ENCODE results near the gene PARP14.
"Not testable (repeated sequence)": the region's sequence is repeated elsewhere in the genome, so short reads cannot be mapped to it uniquely, and the experiment has no call there.

PARP14 gene

GRCh38 chr3:122719273-122719921 lies 38.8 kb downstream of the PARP14 start:
- no peak for DNase-seq

GRCh38 chr3:122725106-122725505 lies 44.5 kb downstream of the PARP14 start:
- DNase-seq: no peak

DNA sequence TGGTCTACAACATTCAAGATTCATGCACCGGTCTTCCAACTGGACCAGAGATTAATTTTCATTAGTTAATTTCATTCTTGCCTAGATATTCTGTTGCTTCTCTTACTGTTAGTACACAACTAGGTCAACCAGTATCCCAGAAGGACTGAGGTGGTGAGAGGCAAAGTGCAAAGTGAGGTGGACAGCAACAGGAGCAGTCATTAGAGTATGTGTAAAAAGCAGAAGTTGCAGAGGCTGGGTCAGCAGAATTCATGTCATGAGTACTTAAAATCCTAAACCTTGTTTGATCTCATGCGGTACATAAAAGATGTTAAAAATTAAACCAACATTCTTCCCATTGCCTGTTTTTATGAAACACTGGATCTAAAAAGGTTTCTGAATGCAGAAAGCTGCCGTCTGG lies 46.7 kb downstream of the PARP14 start:
- DNase-seq: no peak

DNA sequence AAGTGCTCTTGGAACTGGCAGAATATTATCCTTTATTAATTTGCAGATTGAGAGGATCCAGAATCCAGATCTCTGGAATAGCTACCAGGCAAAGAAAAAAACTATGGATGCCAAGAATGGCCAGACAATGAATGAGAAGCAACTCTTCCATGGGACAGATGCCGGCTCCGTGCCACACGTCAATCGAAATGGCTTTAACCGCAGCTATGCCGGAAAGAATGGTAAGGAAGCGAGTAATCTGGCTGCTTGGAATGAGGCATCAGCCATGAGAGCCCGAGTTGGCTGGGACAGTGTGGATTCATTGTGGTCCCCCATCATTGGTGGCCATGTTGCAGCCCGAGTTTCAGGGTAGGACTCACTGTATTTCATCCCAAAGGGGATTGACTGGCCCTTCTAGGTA lies 47.1 kb downstream of the PARP14 start:
- DNase-seq: no peak

- no peak for DNase-seq
These were observed 47.5 kb downstream of the PARP14 start for GRCh38 chr3:122728186-122728585.

DNA sequence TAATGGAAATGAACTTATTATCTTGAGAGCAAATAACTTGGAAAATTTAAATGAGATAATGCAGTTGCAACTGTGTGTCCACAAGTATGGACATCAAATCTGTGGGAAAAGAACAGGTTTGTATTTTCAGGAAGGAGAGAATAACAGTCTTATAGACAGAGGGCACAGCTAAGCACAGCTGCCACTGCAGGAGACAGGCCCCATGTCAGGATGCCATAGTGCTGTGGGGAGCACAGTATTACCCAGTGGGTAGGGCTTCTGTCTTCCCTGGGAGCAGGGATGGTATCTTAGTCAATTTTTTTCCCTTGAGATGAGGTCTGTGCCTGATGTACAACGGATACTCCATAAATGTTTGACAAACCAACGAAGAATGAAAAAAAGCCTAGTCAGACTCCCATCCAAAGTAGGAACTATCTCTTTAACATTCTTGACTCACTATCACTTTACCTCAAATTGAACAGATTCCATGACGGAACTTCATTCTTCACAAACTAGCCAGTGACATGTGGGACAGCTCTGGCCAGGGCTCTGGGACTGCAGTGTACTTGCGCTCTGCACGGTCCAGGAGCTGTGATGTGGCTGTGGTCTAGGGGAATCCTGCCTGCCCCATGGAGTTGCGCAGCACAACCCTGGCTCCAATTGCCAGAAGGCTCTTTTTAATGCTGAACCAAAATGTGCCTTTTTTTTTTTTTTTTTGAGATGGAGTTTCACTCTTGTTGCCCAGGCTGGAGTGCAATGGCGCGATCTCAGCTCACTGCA lies 48.3 kb downstream of the PARP14 start:
- no peak for DNase-seq

DNA sequence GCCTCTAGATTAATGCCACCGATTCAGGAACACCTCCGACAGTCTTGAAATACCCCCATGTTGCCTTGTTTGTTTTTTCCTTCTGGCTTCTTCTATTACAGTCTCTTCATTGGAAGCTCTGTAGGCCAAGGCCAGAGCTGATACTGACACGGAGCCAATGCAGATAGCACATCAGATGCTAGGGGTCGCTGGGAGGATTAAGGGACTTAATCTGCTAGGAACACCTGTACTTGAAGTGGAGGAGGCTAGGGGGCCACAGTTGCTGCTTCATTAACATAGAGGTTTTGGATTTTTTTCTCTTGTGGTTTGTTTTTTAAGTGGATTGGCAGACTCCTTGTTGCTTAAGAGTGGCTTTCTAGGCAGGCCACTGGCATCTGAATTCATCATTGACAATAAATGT lies 49.6 kb downstream of the PARP14 start:
- no peak for DNase-seq

GRCh38 chr3:122732682-122733525 lies 52.3 kb downstream of the PARP14 start:
- DNase-seq: not testable (repeated sequence)

DNA sequence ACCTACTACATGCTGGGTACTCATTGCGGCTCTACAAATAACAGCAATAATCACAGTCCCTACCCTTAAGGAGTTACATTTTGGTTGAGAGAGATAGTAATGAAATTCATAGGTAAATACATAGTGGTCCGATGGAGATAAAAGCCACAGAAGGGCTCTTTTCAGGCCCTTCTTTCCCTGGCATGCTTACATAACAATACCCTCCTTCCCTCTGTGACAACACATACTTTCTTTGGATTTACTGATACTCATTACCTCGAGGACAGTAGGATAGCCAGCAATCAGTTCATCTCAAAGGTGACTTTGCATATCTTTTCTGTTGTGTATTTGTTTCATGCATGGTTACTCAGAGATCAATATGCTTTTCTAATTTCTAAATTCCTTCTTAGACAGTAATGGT lies 58.5 kb downstream of the PARP14 start:
- no peak for DNase-seq

GRCh38 chr3:122742234-122742633 lies 61.6 kb downstream of the PARP14 start:
- DNase-seq: no peak

DNA sequence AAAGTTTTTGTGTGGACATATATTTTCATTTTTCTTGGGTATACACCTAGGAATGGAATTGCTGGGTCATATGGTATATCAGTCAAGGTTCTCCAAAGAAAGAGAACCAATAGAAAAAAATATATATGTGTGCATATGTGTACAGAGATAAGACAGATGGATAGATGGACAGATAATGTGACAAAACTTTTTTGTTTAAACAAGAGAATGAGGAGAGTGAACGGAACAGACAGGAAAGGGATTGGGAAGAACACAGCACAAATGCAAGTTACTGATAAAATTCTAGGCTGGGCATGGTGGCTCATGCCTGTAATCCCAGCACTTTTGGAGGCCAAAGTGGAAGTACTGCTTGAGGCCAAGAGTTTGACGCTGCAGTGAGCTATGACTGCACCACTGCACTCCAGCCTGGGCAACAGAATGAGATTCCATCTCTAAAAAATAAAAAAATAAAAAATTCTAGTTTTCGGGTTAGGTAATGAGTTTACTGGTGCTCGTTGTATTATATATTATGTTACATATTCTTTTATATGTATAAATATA lies 63.0 kb downstream of the PARP14 start:
- no peak for DNase-seq

DNA sequence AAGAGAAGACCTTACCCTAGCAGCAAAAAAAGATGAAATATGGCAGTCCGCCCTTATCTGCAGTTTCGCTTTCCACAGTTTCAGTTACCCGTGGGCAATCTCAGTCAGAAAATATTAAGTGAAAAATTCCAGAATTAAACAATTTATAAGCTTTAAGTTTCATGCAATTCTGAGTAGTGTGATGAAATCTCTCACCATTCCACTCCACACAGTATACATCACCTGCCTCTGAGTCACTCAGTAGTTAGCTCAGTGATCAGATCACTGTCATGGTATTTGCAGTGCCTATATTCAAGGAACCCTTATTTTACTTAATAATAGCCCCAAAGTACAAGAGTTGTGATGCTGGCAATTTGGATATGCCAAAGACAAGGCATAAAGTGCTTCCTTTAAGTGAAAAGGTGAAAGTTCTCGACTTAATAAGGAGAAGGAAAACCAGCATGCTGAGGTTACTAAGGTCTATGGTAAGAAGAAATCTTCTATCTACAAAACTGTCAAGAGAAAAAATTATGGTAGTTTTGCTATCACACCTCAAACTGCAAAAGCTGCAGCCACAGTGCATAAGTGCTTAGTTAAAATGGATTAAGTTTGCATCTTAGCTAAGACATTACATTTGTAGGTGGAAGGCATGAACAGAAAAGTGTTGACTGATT lies 64.9 kb downstream of the PARP14 start:
- no peak for DNase-seq

GRCh38 chr3:122747295-122747694 lies 66.7 kb downstream of the PARP14 start:
- not testable (repeated sequence) for DNase-seq

DNA sequence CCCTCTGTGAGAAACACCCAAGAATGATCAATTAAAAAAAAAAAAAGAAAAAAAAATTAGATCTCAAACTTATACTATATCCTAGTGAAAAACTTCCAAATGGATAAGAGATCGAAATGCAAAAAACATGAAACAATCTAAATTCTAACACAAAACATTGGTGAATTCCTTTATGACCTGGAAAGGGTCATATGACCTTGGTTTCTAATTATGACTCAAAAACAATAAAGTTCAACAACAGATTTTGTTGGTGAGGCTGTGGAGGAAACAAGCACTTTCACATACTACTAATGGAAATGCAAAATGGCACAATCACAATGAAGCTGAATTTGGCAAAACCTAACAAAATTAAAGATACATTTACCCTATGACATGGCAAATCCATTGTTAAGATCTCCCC lies 67.7 kb downstream of the PARP14 start:
- DNase-seq: no peak

DNA sequence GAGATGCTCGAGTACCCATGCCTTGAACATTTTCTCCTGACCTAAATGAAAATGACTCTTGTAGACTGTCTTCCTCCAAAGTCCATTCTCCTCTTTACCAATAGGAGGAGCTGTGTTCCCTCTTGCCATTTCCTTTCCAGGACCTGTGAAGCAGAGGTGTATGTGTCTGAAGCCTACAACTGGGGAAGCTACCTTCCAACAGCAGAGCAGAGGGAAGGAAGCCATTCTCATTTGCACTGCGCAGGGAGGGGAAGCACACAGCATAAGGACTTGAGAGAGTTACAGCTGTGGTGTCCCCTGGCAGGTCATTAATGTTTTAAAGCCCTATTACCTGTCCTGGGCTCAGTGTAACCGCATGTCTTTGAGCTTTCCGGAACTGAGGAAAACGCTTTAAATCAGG lies 74.3 kb downstream of the PARP14 start:
- no peak for DNase-seq

GRCh38 chr3:122755491-122755890 lies 74.9 kb downstream of the PARP14 start:
- DNase-seq: no peak

DNA sequence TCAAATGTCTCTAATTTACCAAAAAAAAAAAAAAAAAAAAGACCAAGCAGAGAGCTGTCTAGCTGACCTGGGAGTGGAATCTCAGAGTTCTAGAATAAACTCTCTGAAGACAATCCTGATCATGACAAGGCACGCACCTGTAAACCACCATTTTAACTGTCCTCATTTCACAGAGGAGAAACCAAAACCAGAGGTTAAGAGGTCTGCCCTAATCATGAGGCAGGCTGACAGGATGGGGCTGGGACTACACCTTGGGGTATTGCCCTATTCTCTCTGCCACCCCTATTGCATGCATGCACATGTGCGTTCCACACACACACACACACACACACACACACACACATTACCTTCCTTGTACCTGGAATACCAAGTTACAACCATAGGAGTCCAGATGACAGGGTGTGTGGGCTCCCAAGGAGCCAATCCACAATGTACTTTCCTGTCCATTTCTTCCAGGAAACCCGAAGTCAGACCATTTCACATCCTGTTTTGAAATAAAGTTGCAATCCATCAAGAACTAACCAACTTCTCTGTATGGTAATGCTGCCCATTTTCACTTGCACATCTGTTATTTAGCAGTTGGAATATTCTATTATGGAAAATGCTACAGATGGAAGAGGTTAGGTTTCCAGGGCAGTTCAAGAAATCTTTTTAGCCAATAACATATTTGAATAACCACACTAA lies 78.4 kb downstream of the PARP14 start:
- no peak for DNase-seq

DNA sequence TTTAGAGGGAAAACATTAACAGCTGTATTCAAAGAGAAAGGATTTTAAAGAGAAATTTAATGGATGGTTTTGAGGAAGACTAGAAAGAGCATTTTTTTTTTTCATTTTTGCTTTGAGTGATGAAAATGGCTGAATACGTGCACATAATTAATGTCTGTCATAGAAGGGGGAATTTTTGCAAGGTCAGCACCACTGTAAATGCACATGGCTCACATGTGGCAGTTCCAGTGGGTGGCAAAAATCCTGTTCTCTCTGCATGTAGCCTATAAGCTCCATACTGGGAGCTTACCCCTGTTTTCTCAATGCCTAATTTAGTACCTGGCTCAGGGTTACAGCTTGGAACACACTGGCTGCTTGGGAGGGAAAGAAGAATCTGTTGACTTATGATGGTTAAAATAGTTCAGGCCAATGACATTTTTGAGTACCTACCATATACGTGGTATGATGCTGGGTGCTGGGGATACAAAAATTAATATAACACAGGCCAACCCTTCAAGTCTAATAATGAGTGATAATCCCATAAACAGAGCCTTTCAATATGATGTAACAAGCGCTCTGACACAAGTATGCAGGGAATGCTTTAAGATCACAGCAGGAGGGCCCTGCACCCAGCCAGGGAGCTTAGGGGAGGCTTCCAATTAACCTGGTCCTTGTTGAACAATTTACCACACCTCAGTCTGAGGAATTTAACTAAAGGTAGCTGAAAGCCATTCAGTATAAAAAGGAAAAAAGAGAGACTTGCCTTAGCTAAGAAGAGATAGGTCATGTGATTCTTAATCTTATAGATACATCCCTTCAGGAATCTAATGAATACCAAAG lies 80.0 kb downstream of the PARP14 start:
- no peak for DNase-seq

GRCh38 chr3:122766430-122766829 lies 85.8 kb downstream of the PARP14 start:
- no peak for DNase-seq

- DNase-seq: no peak
These were observed 87.1 kb downstream of the PARP14 start for GRCh38 chr3:122767540-122768372.
